Brain microvascular endothelial cell (primary cell): ENCODE results near the gene ZDHHC8.

Experiments used
- DNase-seq: peaks from one replicate; pipeline ENCODE4 v3.0.0-alpha.2; 2020
- H3K27ac ChIP-seq: fragments of 250-450 bp; sonication (Bioruptor Pico); 2 replicates; pipeline ENCODE4 v1.5.1; 2020; ENCODE audit warnings: mild to moderate bottlenecking, moderate library complexity
- H3K27me3 ChIP-seq: fragments of 250-450 bp; sonication (Bioruptor Pico); replicated peaks from 2 replicates; pipeline ENCODE4 v1.5.1; 2020; ENCODE audit warnings: mild to moderate bottlenecking
- H3K36me3 ChIP-seq: fragments of 250-450 bp; sonication (Bioruptor Pico); replicated peaks from 2 replicates; pipeline ENCODE4 v1.5.1; 2020; ENCODE audit warnings: mild to moderate bottlenecking
- H3K4me3 ChIP-seq: 2 replicates; pipeline ENCODE4 v1.5.1; 2011; ENCODE audit warnings: low read depth, mild to moderate bottlenecking, control low read depth, low read length, moderate library complexity
- in situ Hi-C: cut with HindIII; loops from 2 replicates; pipeline ENCODE4 v1.10.0; 2017; ENCODE audit warnings: low sequenced_read_pairs, low pct_ligation_motif_present
- TF ChIP-seq, protein P1 (sequence below): IDR thresholded peaks from 2 replicates; pipeline ENCODE4 v1.5.1; 2011; ENCODE audit warnings: low read depth, mild to moderate bottlenecking, moderate library complexity, low read length, control low read depth, inconsistent platforms; ENCODE audit errors: missing control alignments

ZDHHC8 gene

GRCh38 chr22:20121856-20122415, 9.7 kb upstream of the ZDHHC8 start:
- in situ Hi-C loops, result no loop called here
- Histone ChIP-seq H3K27me3 (no peaks in the 10 kb centered on the region), H3K4me3 (no peak overlapping the region), H3K36me3 (peaks cover 61% of the 10 kb centered on the region), H3K27ac (no peak overlapping the region)
- TF ChIP-seq, protein P1, sequence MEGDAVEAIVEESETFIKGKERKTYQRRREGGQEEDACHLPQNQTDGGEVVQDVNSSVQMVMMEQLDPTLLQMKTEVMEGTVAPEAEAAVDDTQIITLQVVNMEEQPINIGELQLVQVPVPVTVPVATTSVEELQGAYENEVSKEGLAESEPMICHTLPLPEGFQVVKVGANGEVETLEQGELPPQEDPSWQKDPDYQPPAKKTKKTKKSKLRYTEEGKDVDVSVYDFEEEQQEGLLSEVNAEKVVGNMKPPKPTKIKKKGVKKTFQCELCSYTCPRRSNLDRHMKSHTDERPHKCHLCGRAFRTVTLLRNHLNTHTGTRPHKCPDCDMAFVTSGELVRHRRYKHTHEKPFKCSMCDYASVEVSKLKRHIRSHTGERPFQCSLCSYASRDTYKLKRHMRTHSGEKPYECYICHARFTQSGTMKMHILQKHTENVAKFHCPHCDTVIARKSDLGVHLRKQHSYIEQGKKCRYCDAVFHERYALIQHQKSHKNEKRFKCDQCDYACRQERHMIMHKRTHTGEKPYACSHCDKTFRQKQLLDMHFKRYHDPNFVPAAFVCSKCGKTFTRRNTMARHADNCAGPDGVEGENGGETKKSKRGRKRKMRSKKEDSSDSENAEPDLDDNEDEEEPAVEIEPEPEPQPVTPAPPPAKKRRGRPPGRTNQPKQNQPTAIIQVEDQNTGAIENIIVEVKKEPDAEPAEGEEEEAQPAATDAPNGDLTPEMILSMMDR, result no peak
- no peak for DNase-seq

DNA sequence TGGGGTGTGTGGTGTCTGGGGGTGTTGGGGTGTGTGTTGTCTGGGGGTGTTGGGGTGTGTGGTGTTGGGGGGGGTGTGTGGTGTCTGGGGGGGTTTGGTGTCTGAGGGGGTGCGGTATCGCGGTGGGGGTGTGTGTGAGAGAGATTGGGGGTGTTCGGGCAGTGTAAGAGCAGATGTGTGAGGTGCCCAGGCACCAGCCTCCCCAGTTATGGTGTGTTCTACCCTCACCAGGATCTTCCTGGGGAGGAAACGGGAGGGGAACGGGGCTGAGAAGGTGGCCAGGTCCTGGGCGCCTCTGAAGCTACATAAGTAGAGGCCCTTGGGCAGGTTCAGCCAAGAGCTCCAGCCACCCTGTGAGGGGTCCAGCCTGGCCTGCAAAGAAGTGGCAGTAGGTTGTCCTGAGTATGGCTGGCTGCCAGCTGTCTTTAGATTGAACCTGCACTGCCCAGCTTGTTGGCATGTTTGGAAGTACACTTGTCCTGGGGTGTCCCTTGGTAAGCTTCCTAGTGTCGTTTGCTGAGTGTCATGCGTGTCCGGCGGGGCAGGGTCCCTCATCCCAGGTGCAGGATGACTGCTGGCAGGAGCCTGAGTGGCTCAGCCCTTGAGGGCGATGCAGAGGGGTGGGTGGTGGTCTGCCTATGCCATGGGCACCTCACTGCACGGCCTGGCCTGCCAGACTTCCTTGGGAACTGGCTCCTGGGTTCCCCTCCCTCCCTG, 8.1 kb upstream of the ZDHHC8 start:
- H3K27ac ChIP-seq, result no peak overlapping the region
- TF ChIP-seq, protein P1, result no peak
- in situ Hi-C loops, result no loop called here
- H3K36me3 ChIP-seq, result peaks cover 74% of the 10 kb centered on the region
- DNase-seq, result no peak
- no peak overlapping the region for H3K4me3 ChIP-seq
- no peaks in the 10 kb centered on the region for H3K27me3 ChIP-seq

GRCh38 chr22:20124083-20124787, 7.4 kb upstream of the ZDHHC8 start:
- Histone ChIP-seq H3K27me3 (no peaks in the 10 kb centered on the region), H3K4me3 (no peak overlapping the region), H3K36me3 (peaks cover 70% of the 10 kb centered on the region), H3K27ac (no peak overlapping the region)
- DNase-seq, result no peak
- TF ChIP-seq, protein P1, result no peak
- in situ Hi-C loops, result no loop called here

GRCh38 chr22:20125201-20126174, 6.1 kb upstream of the ZDHHC8 start:
- no peaks in the 10 kb centered on the region for H3K27me3 ChIP-seq
- peaks cover 57% of the 10 kb centered on the region for H3K36me3 ChIP-seq
- DNase-seq, result no peak
- in situ Hi-C loops, result no loop called here
- TF ChIP-seq, protein P1, result no peak
- no peak overlapping the region for H3K4me3 ChIP-seq
- no peak overlapping the region for H3K27ac ChIP-seq

DNA sequence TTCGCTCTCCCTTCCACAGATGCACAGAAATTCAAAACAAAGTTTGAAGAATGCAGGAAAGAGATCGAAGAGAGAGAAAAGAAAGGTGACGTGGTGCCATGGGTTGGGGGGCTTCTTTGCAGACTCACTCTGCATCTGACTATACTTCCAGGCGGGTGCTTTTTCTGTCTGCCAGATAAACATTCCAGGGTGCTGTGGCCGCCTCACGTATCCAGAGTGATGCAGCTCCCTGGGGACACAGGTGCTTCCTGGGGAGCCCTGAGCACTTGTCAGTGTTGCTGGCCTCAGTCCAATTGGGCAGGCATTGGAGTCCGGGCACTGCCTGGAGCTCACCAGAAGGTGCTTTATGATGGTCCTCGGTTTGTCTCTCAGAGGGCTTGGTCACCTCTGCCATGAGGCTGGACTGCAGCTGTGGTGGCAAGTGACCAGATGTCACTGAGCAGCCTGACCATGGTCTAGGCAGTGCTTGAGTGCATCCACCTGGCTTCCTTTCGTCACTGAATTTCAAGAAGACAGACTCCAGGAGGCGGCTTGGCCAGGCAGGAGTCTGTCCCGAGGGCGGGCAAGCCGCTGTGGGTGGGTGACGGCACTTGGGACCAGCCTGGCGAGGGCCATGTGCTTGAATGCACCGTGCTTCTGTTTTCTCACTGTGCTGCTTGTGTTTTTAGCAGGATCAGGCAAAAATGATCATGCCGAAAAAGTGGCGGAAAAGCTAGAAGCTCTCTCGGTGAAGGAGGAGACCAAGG, 5.1 kb upstream of the ZDHHC8 start:
- TF ChIP-seq, protein P1, result no peak

More for the DNA sequence above, 5.1 kb upstream of the ZDHHC8 start:
- DNase-seq, result no peak
- Histone ChIP-seq H3K4me3 (no peak overlapping the region), H3K27me3 (no peaks in the 10 kb centered on the region), H3K27ac (no peak overlapping the region), H3K36me3 (peaks cover 50% of the 10 kb centered on the region)
- in situ Hi-C loops, result no loop called here
